ENCODE data around the gene BTNL8.

DNA sequence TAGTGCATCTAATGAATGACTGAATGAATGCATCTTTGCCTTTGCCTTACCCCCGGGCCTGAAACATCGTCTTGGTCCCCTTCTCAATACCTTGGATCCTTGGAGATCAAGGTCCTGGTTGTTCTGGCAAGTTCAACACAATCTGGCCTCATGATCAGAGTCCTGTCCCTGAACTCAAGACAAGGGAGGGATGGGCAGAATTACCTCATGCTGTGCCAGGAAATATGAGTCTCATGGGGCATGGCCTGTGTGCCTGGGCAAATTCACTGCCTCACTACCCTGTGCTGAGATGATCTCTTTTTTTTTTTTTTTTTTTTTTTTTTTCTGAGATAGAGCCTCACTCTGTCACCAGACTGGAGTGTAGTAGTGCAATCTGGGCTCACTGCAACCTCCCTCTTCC, 89.1 kb downstream of the BTNL8 start:
- no peak for TF ChIP-seq POLR2A (IDR thresholded peaks at IDR 0.05; ENCODE audit: low read depth, low read length)
- no peak for TF ChIP-seq POLR2AphosphoS5 (IDR thresholded peaks at IDR 0.05; ENCODE audit: low read depth, low read length)
- no peak for TF ChIP-seq TAF1 (IDR thresholded peaks at IDR 0.05; ENCODE audit: borderline replicate concordance, low read depth, low read length)

Data from GM12892 (cell line).